Activated CD8-positive, alpha-beta memory T cell treated with anti-CD3 and anti-CD28 coated beads for 1 hour (primary cell): ENCODE data around the gene SPATA16.
"Not testable (repeated sequence)": the region's sequence is repeated elsewhere in the genome, so short reads cannot be mapped to it uniquely, and the experiment has no call there.

Experiments used
- DNase-seq, 2 donors: peaks; one replicate each; pipeline ENCODE4 v3.0.0-alpha.2; 2020; ENCODE audit warnings: low read depth in 1 of 2; ENCODE audit errors: extremely low read depth in 1 of 2

SPATA16 gene

GRCh38 chr3:172903642-172904320 is 237.3 kb downstream of the SPATA16 start:
- no peak for DNase-seq

- no peak for DNase-seq
These were observed 248.9 kb downstream of the SPATA16 start for GRCh38 chr3:172892158-172892557.

GRCh38 chr3:172885704-172886103 is 255.3 kb downstream of the SPATA16 start:
- no peak for DNase-seq

- DNase-seq: no peak
These were observed 258.5 kb downstream of the SPATA16 start for GRCh38 chr3:172882563-172882962.

- DNase-seq: not testable (repeated sequence)
These were observed 261.7 kb downstream of the SPATA16 start for GRCh38 chr3:172879381-172879780.

GRCh38 chr3:172877011-172877410 is 264.0 kb downstream of the SPATA16 start:
- no peak for DNase-seq

- no peak for DNase-seq
These were observed 264.7 kb downstream of the SPATA16 start for GRCh38 chr3:172876297-172876696.

GRCh38 chr3:172875039-172875438 is 266.0 kb downstream of the SPATA16 start:
- no peak for DNase-seq

- no peak for DNase-seq
These were observed 271.1 kb downstream of the SPATA16 start for GRCh38 chr3:172869784-172870518.

- DNase-seq: no peak
These were observed 271.7 kb downstream of the SPATA16 start for GRCh38 chr3:172869368-172869771.

GRCh38 chr3:172868582-172869200 is 272.3 kb downstream of the SPATA16 start:
- DNase-seq: no peak

- DNase-seq: not testable (repeated sequence)
These were observed 274.2 kb downstream of the SPATA16 start for GRCh38 chr3:172866726-172867350.

GRCh38 chr3:172859041-172859440 is 282.0 kb downstream of the SPATA16 start:
- DNase-seq: no peak

- no peak for DNase-seq
These were observed 284.0 kb downstream of the SPATA16 start for GRCh38 chr3:172856795-172857742.

- no peak for DNase-seq
These were observed 286.0 kb downstream of the SPATA16 start for GRCh38 chr3:172855037-172855436.

GRCh38 chr3:172853921-172854666 is 286.9 kb downstream of the SPATA16 start:
- DNase-seq: no peak

- DNase-seq: no peak
These were observed 288.0 kb downstream of the SPATA16 start for GRCh38 chr3:172853005-172853404.

- DNase-seq: no peak
These were observed 292.1 kb downstream of the SPATA16 start for GRCh38 chr3:172848910-172849309.

GRCh38 chr3:172847292-172847691 is 293.7 kb downstream of the SPATA16 start:
- DNase-seq: no peak

GRCh38 chr3:172846706-172847105 is 294.3 kb downstream of the SPATA16 start:
- no peak for DNase-seq
